HG03097 (cell line): Measurements from ENCODE around the gene SPATA2.
"Not testable (repeated sequence)": the region's sequence is repeated elsewhere in the genome, so short reads cannot be mapped to it uniquely, and the experiment has no call there.

Source experiments
- ATAC-seq: cut with Tn5 transposase; IDR thresholded peaks from one replicate; pipeline ENCODE4 v1.9.1; 2021; ENCODE audit not compliant: unreplicated experiment, low FRiP score

SPATA2 gene

DNA sequence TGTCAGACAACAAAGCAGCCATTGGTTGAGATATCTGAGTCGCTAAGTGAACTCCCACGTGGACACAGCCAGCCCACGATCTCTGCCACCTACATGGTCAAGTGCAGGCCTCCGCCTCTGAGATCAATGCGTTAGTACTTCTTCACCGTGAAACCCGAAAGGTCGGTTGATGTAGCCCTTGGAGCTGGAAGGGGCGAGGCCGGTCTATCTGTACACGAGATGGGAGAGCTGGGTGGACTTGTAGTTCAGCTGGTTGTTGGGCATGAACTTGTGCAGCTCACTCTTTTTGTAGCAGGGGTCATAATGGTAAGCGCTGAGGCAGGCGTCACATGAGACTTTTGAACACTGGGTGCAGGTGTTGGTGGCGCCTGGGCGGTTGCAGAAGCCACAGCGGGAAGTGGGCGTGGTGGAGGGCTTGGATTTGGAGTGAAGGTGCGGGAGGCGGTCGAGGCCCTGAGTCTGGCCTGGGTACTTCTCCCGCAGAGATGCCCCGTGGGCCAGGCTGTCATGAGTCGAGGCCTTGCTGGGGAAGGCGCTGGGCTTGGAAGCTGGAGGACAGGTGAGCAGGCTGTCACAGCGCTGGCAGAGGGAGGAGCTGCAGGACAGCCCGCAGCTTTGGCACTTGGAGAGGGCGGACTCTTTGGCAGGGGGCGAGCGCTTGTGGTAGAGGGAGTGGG is 9.8 kb downstream of the SPATA2 start:
- no peak for ATAC-seq

DNA sequence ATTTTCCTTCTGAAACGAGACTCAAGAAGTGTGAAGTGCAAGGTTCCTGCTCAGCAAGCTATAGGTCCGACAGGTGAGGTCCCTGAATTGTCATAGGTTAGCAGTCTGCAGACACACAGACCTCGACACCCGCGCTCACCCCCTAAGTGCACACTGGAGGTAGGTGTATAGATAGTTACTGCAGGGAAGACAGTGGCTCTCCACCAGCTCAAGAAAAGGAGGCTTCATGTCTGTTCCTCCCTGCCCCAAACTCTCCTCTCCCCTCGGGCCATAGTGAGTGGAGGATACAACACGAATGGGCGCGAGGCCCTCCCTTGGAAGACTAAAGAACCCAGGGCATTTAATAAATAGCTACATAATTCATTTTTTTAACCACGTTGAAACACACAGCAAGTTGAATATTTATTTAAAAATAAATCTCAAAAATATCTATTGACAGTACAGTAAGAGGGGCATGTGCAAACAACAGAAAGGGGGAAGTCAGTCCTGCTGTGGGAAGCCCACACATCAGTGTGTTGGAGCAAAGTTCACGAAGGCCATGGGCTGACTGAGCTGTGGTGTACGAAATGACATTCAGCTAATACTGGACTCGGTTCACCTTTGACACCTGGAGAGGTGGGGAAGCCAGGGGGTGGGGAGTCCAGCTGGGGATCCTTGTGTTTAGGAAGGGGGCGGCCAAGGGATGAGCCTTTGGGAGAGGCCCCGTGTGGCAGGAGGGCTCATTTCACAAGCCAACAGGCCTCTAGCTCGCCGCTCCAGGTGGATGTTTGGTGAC is 10.7 kb downstream of the SPATA2 start:
- no peak for ATAC-seq

DNA sequence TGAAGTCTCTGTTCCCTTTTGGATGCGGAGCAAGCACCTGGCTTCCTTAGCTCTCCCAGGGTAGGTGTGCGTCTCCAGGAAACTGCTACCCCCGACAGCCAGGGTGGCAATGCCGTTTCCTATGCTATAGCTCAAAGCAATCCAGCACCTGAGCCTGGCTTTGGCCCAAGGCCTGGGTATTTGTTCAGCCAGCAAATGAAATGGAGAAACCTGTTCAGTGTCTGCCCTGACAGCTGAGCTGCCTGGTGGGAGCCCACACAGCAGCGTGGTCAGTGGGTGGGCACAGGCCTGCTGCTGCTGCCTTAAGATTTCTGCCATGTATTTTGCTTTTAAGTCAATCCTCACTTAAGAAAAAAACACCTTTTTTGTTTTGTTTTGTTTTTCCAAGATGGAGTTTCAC is 13.7 kb downstream of the SPATA2 start:
- no peak for ATAC-seq

DNA sequence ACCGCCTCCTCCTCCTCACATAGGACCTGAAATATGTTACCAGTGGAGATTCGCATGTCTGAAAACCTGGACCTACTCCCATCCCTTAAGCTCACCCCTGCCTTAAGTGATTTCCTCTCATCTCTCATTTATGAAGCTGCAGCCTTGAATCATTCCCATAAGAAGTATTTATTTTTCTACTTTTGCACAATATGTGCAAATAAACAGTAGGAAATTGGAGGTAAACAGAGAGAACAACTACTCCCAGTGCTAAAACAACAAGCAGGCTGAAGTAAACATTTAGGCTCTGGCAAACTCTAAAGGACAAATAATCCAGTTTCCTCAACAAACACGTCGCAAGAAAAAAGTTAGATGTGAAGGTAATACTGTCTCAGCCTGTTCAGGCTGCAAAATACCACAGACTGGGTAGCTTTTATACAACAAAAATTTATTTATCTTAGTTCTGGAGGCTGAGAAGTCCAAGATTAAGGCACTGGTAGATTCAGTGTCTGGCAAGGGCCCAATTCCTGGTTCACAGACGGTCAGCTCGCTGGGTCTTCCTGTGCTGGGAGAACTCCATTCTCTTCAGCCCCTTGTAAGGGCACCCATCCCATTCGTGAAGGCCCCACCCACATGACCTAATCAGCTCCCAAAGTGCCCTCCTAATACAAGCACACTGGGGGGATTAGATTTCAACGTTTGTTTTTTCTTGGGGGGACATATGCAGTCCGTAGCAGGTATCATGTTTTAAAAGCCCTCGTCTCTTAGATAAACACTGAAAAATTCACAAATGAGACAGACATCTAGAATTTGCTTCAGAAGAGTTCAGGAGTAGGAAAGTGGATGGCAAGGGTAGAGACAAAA is 15.6 kb downstream of the SPATA2 start:
- ATAC-seq = no peak

DNA sequence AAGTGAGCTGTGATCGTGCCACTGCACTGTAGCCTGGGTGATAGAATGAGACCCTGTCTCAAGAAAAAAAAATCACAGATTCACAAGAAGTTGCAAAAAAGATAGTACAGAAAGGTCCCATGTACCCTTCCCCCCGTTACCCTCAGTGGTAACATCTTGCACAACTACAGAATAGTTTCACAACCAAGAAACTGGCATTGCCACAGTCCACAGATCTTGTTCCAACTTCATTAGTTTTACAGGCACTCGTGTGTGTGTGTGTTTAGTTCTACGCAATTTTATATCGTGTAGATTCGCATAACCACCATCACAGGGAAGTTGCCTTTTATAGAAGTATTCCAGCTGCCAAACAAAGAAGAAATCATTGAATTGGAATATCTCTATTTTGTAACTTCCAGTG is 19.1 kb downstream of the SPATA2 start:
- no peak for ATAC-seq

DNA sequence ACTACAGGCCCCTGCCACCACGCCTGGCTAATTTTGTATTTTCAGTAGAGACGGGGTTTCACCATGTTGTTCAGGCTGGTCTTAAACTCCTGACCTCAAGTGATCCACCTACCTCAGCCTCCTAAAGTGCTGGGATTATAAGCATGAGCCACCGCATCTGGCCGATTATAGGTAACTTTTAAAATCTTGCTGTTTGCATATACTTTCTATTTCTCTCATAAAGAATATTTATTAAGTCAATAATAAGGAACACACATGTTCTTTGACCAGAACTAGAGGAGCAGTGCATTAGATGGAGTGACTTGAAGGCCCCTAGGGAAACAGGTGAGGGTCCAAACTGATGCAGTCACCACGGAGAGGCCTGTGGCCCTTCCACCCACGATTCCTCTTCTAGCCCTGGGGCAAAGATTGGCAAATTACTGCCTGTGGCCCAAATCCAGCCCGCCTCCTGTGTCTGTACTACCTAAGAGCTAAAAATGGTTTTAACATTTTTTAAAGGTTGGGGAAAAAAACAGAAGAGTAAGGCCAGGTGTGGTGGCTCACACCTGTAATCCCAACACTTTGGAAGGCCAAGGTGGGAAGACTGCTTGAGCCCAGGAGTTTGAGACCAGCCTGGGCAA is 19.7 kb downstream of the SPATA2 start:
- not testable (repeated sequence) for ATAC-seq

DNA sequence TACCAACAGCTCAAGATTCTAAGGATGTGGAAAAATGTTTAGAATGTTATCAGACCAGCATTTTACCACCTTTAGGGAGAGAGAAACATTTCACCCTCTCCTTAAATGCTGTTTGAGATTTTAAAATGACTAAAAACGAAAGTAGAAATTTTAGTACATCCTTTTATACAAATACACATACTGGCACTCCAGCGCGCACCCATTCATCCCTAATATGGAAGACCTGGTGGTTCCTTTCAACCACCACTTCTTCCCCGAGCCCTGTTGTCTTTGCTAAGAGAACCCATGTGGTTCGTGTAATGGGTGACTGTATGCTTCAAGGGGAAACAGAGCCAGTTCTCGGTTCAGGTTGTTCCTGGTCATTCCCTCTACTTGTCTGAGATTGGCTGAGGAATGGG is 21.3 kb downstream of the SPATA2 start:
- no peak for ATAC-seq

DNA sequence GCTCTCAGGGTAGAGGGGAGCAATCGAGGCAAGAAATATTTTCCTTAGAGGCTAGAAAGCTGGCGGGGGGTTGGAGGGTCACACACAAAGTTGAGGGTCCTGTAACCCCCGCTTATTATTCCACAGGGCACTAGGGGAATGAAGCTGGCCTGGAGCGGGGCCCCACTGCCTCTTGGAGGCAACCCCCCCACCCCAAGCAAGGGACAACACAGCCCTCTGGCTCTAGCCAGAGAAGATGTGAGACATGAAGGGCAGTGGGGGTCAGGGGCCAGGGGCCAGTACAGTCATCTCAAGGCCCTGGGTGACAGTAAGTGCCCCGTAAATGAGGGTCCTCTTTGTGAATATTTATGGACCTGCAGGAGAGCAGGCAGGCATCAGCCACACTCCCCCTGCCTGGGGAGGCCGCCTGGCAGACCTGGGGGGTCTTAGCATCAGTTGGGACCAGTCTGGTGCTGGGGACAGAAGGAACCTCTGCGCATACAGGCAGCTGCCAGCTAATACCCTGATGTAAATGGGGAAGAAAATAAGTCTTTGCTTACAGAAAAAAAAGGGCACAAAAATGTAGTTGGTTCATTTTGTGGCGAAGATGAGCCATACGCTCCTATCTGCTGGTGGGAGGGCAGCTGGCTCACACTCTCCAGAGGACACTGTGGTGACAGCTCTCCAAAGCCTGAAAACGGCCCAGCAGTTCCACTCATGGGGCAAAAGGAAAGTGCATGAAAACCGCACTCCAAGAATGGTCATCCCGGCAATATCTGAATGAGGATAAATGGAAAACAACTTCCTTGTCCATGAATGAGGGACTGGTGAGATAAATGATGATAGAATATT is 21.9 kb downstream of the SPATA2 start:
- no peak for ATAC-seq

DNA sequence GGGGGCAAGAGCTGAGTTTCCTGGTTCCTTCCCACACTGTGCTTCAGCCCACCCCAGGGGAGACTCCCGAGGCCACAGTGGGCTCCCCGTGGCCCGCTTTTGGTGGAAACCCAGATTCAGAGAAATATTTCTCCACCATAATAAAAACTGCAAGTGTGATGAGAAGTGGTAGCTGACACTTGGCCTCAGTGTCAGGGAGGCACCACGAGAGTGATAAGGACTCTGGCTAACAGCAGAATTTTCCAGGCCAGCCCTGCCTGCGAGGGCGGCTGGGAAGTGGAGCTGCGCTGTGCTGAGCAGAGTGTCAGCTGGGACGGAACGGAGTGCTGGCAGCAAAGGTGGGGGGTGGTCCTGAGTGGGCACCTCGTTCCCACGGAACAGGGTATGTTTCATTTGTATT is 22.5 kb downstream of the SPATA2 start:
- no peak for ATAC-seq

DNA sequence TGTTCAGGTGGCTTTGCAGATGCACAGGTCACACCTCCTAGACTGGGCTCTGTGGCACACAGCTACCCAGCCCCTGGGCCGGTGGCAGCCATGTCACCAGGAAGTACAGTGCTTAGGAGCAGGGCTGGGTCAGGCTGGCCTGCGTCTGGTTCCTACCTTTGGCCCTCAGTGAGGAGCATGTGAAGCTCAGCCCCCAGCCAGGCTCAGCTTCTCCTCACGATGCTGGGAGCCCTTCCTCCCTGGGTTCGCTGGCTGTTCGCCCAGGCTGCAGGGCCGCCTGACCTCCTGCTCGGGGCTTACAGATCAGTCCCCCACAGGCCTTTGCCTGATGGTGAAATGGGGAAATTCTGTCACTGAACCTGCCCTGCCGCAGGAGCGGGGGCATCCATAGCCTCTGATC is 23.1 kb downstream of the SPATA2 start:
- no peak for ATAC-seq

DNA sequence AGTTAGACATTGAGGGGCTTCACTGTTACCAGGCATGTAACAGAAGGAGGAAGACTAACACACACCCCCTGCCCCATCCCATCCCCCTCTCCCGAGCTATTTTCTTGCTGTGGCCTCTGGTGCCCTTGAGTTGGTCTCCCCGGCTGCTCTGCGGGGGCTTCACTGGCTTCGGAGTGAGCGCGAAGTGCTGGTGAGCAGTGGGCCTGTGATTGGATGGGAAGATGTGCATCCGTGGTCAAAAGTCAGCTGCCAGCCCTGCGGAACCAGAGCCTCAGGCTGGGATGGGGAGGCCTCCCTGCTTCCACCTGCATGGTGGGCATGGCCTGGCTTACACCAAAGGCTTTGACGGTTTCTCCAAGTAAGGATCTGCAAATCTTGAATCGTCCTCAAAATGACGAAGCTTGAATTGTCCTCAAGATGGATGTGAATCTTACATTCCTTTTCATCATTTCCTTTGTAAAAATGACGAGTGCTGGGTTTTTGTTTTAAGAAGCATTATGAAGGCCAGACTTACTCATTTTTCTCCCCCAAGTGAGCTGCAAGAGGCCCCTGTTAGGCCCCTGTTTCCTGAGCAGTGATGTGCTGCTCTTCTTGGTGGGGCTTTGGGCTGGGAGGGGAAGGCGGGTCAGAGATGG is 23.7 kb downstream of the SPATA2 start:
- no peak for ATAC-seq

DNA sequence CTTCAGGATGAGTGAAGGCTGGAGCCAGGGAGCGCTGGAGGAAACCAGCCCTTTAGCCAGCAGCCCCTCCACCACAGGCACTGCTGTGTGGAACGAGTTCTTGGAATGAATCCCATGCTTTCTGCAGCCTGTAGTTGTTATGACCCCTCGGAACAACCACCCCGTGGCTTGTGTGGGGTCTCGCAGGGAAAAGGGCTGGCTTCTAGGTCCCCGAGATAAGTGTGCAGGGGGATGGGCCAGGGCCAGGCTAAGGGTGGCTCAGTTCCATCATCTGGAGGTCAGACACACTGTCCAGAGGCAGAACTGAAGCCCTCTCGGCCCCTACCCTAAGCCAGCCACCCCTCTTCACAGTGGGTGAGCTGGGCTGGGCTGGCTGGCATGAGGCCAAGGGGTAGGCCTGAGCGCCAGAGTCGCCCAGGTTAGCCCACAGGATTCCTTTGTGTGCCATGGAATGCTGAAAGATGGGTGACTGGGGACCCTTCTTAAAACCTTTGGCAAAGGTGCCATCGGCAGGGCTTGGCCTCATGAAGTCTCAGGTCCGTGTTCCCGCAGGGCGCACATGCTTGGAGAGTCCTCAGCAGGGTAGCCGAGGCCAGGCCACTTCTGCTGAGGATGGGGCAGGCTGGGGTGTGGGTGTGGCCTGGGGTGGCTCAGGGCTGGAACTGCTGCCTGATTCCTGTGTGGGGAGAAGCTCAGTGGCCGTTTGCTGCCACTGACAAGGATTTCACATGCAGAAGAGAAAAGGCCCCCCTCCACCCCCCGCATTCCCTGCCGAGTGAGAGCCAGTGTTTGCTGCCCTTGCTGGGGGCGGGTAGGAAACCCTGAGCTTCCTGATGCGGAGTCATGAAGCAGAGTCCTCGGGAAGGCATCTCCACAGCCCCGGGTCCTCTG is 24.6 kb downstream of the SPATA2 start:
- no peak for ATAC-seq

DNA sequence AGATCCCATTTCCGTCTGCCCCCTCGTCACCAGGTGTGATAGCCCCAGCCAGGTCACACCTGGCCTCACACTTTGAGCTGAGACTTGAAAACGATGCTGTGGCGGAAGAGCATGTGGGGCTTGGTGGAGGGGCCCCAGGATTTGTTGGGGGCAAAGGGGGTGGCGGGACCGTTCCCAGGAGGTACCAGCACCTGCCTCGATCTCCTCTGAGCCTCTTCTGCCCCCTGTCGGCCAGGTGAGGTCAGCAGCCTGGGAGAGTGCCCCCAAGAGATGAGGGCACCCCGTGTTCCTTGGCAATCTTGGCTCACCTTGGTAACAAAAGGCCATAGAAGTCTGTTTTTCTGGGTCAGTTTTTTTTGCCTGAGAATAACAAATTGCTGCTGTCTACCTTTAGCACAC is 25.4 kb downstream of the SPATA2 start:
- no peak for ATAC-seq

DNA sequence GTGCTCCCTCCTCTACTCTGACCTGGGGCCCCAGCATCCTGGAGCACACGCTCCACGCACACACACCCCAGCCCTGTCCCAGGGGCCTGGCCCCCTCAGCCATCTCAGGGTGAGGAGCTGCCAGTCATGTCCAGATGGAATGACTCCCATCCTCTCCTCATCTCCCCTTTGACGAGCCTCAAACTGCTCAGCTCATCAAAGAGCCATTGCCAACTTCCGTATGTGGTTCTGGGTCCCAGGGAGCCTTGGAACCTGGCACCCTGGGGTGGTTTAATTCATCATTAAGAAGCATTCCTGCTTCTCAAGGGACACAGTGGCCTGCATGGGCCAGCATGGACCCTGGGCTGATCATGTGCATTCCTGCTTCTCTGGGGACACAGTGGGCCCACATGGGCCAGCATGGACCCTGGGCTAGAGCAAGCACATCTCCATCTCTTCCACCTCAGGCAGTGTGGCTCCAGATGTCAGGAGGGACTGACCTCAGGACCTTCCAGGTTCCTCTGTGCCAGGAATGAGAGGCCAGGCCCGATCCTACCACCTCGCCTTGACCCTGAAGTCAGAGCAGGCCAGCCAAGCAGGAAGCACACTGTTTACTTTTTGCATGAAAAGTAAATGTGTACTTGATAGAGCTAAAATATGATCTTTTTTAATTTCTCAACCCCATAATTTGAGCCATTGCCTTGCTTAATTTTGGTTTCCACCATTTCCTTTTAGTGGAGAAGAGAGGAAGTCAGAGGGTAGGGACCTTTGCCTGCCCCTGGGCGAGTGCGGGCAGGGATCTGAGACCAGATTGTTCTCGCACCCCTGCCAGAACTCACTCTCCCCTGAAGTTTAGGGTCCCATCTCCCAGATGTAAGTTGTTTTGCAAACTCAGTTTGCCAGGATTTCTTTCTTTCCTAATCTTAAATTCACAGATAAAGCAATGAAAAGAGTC is 26.1 kb downstream of the SPATA2 start:
- ATAC-seq = no peak

DNA sequence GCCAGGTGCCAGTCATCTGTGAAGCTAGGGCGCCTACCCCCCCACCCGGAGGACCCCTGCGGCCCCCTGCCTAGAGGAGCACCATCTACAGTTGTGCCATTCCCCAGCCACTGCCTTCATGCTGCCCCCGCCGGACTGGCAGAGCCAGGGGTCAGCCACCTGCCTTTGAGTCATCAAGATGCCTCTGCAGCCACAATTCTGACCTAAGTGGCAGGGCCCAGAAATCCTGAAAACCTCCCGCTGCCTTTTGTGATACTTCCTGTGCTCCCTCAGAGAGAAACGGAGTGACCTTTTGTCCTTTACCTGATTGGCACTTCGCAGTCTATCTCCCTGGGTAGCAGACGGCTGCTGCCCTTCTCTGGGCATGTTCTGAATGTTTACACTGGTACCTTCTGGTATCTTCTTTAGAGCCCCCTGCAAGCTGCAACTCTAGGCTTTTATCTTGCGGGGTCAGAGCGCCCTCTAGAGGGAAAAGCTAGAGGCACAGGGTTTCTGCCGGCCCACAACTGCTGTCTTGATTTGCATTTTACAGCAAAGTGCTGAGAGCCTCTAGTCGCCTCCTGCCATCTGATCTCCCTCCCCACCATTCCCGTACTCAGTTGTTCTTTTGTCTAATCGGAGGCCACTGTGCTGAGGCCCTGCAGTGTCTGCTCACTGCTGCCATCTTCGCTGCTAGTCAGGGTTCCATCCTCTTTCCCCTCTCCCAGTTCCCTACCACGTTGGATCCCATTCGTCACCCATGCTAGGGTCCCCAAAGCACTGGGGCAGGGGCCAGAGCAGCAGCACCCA is 26.9 kb downstream of the SPATA2 start:
- no peak for ATAC-seq

DNA sequence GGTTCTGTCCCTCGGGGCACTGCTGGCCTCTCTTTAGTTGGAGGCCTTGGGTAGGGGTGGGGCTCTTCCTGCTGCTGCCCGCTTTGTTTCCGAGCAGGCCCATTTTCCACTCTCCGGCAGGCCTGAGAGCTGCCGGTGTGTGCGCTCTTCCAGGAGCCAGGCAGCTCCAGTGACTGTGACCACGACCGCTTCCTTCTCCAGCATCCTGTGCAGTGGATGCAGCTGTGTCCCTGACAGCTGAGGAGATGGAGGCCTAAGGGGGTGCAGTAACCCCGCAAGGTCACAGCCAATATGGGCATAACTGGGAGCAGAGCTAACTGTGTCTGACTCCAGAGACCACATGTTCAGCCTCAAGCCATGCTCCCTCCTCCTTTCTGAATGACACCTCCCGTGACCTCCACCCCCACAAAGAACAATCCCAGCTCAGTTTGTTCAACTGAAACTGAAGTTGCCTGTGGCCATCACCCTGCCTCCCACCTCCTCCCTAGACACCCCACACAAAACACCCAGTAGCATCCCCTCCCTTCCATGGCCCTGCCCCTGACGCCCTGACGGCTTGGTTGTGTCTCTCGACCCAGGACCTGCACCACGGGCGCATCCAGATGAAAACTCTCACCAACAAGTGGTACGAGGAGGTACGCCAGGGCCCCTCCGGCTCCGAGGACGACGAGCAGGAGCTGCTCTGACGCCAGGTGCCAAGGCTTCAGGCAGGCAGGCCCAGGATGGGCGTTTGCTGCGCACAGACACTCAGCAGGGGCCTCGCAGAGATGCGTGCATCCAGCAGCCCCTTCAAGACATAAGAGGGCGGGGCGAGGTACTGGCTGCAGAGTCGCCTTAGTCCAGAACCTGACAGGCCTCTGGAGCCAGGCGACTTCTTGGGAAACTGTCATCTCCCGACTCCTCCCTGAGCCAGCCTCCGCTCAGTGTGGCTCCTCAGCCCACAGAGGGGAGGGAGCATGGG is 27.8 kb downstream of the SPATA2 start:
- ATAC-seq = no peak
